Mononuclear cell (primary cell): ENCODE measurements around the gene CAPN15. TPM values are rescaled to one million over a fixed set of nuclear protein-coding genes. Genes with fewer than 3 reads are reported as not detected.

Experiments
- H3K27me3 ChIP-seq: 2 replicates; pipeline ENCODE4 v1.6.0; 2011; ENCODE audit warnings: low read length, control low read depth; ENCODE audit not compliant: insufficient read depth
- H3K4me1 ChIP-seq: 2 replicates; pipeline ENCODE4 v1.5.1; 2011; ENCODE audit warnings: mild to moderate bottlenecking, low read length, control low read depth; ENCODE audit not compliant: insufficient read depth
- H3K4me3 ChIP-seq: 2 replicates; pipeline ENCODE4 v1.5.1; 2011; ENCODE audit warnings: mild to moderate bottlenecking, low read length, moderate library complexity
- H3K9me3 ChIP-seq: 2 replicates; pipeline ENCODE4 v1.5.1; 2011; ENCODE audit warnings: low read depth, mild to moderate bottlenecking, control low read depth, low read length
- total RNA-seq: library from RNA; depleted of rRNA; stranded (reverse); fragments of >200 nt; gene quantifications from one replicate; pipeline ENCODE4 v1.2.3, GENCODE V29; 2012

CAPN15 gene
- total RNA-seq, 1 donor, result 31.2 TPM

- no peak within 1 kb of the TSS for H3K4me3 ChIP-seq
- peaks cover 44% of the 10 kb centered on the region for H3K4me1 ChIP-seq
- no peaks in the 10 kb centered on the region for H3K27me3 ChIP-seq
- no peaks in the 10 kb centered on the region for H3K9me3 ChIP-seq
These were observed 39.2 kb downstream of the CAPN15 start, which contains the start of gene NHLRC4 for GRCh38 chr16:566475-567372. Gene NHLRC4 (plus strand): TSS chr16:567005. CDS start chr16:568048, 1,043 bp downstream.

GRCh38 chr16:567373-568256 lies 40.1 kb downstream of the CAPN15 start:
- Histone ChIP-seq H3K4me3 (no peak overlapping the region), H3K9me3 (no peaks in the 10 kb centered on the region), H3K27me3 (no peaks in the 10 kb centered on the region), H3K4me1 (peaks cover 44% of the 10 kb centered on the region)

GRCh38 chr16:568401-569258 lies 41.1 kb downstream of the CAPN15 start:
- Histone ChIP-seq H3K27me3 (no peaks in the 10 kb centered on the region), H3K4me3 (no peak overlapping the region), H3K9me3 (no peaks in the 10 kb centered on the region), H3K4me1 (peaks cover 44% of the 10 kb centered on the region)

- H3K4me3 ChIP-seq, result peak within 1 kb of the TSS; percentile 66
- no peaks in the 10 kb centered on the region for H3K27me3 ChIP-seq
- no peaks in the 10 kb centered on the region for H3K9me3 ChIP-seq
- H3K4me1 ChIP-seq, result peaks cover 44% of the 10 kb centered on the region
These were observed 42.1 kb downstream of the CAPN15 start, which contains the start of gene PIGQ for GRCh38 chr16:569445-570254. Gene PIGQ (plus strand): TSS chr16:569968. CDS start chr16:574075, 4,107 bp downstream.

- Histone ChIP-seq H3K9me3 (no peaks in the 10 kb centered on the region), H3K4me3 (no peak overlapping the region), H3K4me1 (peaks cover 24% of the 10 kb centered on the region), H3K27me3 (no peaks in the 10 kb centered on the region)
These were observed 45.5 kb downstream of the CAPN15 start for GRCh38 chr16:572865-573650.

GRCh38 chr16:574021-574760 lies 46.7 kb downstream of the CAPN15 start:
- no peaks in the 10 kb centered on the region for H3K27me3 ChIP-seq
- no peak overlapping the region for H3K4me3 ChIP-seq
- peaks cover 13% of the 10 kb centered on the region for H3K4me1 ChIP-seq
- no peaks in the 10 kb centered on the region for H3K9me3 ChIP-seq

GRCh38 chr16:575354-576196 lies 48.1 kb downstream of the CAPN15 start:
- Histone ChIP-seq H3K9me3 (no peaks in the 10 kb centered on the region), H3K27me3 (no peaks in the 10 kb centered on the region)

DNA sequence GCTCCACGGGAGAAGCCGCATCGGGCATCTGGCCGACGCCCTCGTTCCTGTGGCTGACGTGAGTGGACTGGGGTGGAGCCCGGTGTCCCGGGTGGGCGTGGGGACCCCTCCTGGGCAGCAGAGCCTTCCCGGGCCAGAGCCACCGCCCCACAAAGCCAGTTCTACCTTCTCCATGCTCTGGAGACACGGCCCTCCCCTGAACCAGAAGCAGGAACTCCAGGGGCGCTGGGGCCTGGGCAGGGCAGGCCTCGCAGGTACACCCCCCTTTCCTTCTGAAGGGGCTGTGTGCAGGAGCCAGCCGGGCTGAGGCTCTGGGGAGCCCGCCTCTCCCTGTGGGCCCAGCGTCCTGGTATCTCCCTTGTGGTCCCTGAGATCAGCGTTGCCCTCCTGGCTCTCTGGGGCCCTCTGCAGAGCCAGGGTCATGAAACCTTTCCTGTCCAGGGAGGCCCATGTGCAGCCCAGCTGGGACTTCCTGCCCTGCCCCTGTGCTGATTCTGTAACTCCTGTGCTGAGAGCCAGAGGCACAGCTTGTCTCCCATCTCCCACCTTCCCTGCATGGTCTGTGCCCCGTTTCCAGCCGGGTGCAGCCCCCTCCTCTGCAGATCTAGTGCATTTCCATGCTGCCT lies 48.8 kb downstream of the CAPN15 start:
- no peaks in the 10 kb centered on the region for H3K27me3 ChIP-seq
- no peaks in the 10 kb centered on the region for H3K4me1 ChIP-seq
- H3K9me3 ChIP-seq, result no peaks in the 10 kb centered on the region
- H3K4me3 ChIP-seq, result no peak overlapping the region

More at GRCh38 chr16:575354-576196, 48.1 kb downstream of the CAPN15 start:
- no peak overlapping the region for H3K4me3 ChIP-seq
- H3K4me1 ChIP-seq, result peaks cover 7% of the 10 kb centered on the region

DNA sequence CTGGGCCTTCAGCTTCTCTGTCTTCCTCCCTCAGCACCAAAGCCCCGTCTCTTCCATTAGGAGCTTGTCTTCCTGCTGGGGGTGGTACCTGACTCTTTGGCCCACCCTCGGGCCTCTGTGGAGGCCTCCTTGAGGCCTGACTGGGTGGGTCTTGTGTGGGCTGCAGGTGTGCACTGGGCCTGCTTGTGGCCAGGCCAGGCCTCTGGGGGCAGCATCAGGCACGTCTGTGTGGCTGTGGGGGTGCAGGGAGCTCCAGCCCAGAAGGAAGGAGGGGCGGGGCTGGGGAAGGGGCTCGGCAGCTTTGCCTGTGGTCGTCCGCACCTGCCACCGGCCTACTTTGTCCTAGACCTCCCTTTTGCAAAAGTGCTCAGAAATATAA lies 49.3 kb downstream of the CAPN15 start:
- Histone ChIP-seq H3K4me3 (no peak overlapping the region), H3K9me3 (no peaks in the 10 kb centered on the region), H3K27me3 (no peaks in the 10 kb centered on the region), H3K4me1 (no peaks in the 10 kb centered on the region)

GRCh38 chr16:577796-578195 lies 50.3 kb downstream of the CAPN15 start:
- no peaks in the 10 kb centered on the region for H3K9me3 ChIP-seq
- H3K4me3 ChIP-seq, result no peak overlapping the region
- H3K27me3 ChIP-seq, result no peaks in the 10 kb centered on the region

GRCh38 chr16:578232-578869 lies 50.8 kb downstream of the CAPN15 start:
- H3K4me1 ChIP-seq, result no peaks in the 10 kb centered on the region
- H3K4me3 ChIP-seq, result no peak overlapping the region
- H3K9me3 ChIP-seq, result no peaks in the 10 kb centered on the region
- H3K27me3 ChIP-seq, result no peaks in the 10 kb centered on the region

More at GRCh38 chr16:577796-578195, 50.3 kb downstream of the CAPN15 start:
- H3K4me1 ChIP-seq, result no peaks in the 10 kb centered on the region
